DOHH2 (cell line): ENCODE measurements around the gene NKD1.

Experiments used
- H3F3A ChIP-seq: fragments of 200-600 bp; sonication (generic), shearing (Covaris generic); 2 replicates; pipeline ENCODE4 v1.6.0; 2016; ENCODE audit warnings: antibody characterized with exemption, mild to moderate bottlenecking; ENCODE audit not compliant: control insufficient read depth, insufficient read depth
- H3K27ac ChIP-seq: fragments of 200-600 bp; sonication (generic); 2 replicates; pipeline ENCODE4 v1.5.1; 2014; ENCODE audit warnings: low read depth, mild to moderate bottlenecking, low read length, moderate library complexity
- H3K27me3 ChIP-seq: fragments of 200-600 bp; sonication (generic); 2 replicates; pipeline ENCODE4 v1.6.1; 2014; ENCODE audit warnings: mild to moderate bottlenecking, low read length, mixed read lengths; ENCODE audit not compliant: control insufficient read depth
- H3K36me3 ChIP-seq: fragments of 200-600 bp; sonication (generic); 2 replicates; pipeline ENCODE4 v1.6.1; 2014; ENCODE audit warnings: mild to moderate bottlenecking, low read length, moderate library complexity, mixed read lengths; ENCODE audit not compliant: control insufficient read depth
- H3K4me1 ChIP-seq: fragments of 200-600 bp; sonication (generic); 2 replicates; pipeline ENCODE4 v1.6.1; 2014; ENCODE audit warnings: mild to moderate bottlenecking, low read length, mixed read lengths; ENCODE audit not compliant: control insufficient read depth
- H3K4me2 ChIP-seq: fragments of 200-600 bp; sonication (generic); 2 replicates; pipeline ENCODE4 v1.6.0; 2014; ENCODE audit warnings: mild to moderate bottlenecking, low read length, moderate library complexity
- H3K4me3 ChIP-seq: fragments of 200-600 bp; sonication (generic); 2 replicates; pipeline ENCODE4 v1.5.1; 2014; ENCODE audit warnings: mild to moderate bottlenecking, low read length, mixed read lengths
- H3K79me2 ChIP-seq: fragments of 200-600 bp; sonication (generic); 2 replicates; pipeline ENCODE4 v1.6.1; 2014; ENCODE audit warnings: mild to moderate bottlenecking, low read length, mixed read lengths; ENCODE audit not compliant: control insufficient read depth
- H3K9me2 ChIP-seq: fragments of 200-600 bp; sonication (generic); replicated peaks from 2 replicates; pipeline ENCODE4 v1.6.1; 2014; ENCODE audit warnings: mild to moderate bottlenecking, low read length, mixed read lengths; ENCODE audit not compliant: control insufficient read depth
- H3K9me3 ChIP-seq: fragments of 200-600 bp; sonication (generic); 2 replicates; pipeline ENCODE4 v1.6.1; 2014; ENCODE audit warnings: antibody characterized with exemption, low read length, mixed read lengths; ENCODE audit not compliant: control insufficient read depth, insufficient read depth
- H4K20me1 ChIP-seq: fragments of 200-600 bp; sonication (generic); 2 replicates; pipeline ENCODE4 v1.6.0; 2014; ENCODE audit warnings: low read depth, mild to moderate bottlenecking, antibody characterized with exemption, low read length, moderate library complexity; ENCODE audit not compliant: control insufficient read depth, insufficient read depth
- EZH2phosphoT487 ChIP-seq: fragments of 200-600 bp; sonication (generic); IDR thresholded peaks from 2 replicates; pipeline ENCODE4 v1.6.1; 2017; ENCODE audit warnings: borderline replicate concordance, mild to moderate bottlenecking, antibody characterized with exemption, low read length, moderate library complexity, mixed read lengths
- TF ChIP-seq, protein P1 (sequence below): fragments of 200-600 bp; sonication (generic); IDR thresholded peaks from one replicate; pipeline ENCODE4 v1.5.1; 2014; ENCODE audit warnings: antibody characterized with exemption, mild to moderate bottlenecking, low read depth, low read length; ENCODE audit not compliant: poor library complexity, severe bottlenecking

NKD1 gene

GRCh38 chr16:50621452-50621792, 73.2 kb downstream of the NKD1 start:
- Histone ChIP-seq H3K36me3 (no peaks in the 10 kb centered on the region), H3K79me2 (no peaks in the 10 kb centered on the region)

GRCh38 chr16:50622029-50622428, 73.8 kb downstream of the NKD1 start:
- H3K4me3 ChIP-seq = no peak overlapping the region
- no peaks in the 10 kb centered on the region for H3K79me2 ChIP-seq
- no peaks in the 10 kb centered on the region for H3K27me3 ChIP-seq
- H3K27ac ChIP-seq = no peak overlapping the region
- no peaks in the 10 kb centered on the region for H3K9me2 ChIP-seq
- no peaks in the 10 kb centered on the region for H3K4me1 ChIP-seq
- H3K9me3 ChIP-seq = no peaks in the 10 kb centered on the region
- H3K36me3 ChIP-seq = no peaks in the 10 kb centered on the region
- H4K20me1 ChIP-seq = no peaks in the 10 kb centered on the region
- no peak for TF ChIP-seq EZH2phosphoT487
- TF ChIP-seq, protein P1, sequence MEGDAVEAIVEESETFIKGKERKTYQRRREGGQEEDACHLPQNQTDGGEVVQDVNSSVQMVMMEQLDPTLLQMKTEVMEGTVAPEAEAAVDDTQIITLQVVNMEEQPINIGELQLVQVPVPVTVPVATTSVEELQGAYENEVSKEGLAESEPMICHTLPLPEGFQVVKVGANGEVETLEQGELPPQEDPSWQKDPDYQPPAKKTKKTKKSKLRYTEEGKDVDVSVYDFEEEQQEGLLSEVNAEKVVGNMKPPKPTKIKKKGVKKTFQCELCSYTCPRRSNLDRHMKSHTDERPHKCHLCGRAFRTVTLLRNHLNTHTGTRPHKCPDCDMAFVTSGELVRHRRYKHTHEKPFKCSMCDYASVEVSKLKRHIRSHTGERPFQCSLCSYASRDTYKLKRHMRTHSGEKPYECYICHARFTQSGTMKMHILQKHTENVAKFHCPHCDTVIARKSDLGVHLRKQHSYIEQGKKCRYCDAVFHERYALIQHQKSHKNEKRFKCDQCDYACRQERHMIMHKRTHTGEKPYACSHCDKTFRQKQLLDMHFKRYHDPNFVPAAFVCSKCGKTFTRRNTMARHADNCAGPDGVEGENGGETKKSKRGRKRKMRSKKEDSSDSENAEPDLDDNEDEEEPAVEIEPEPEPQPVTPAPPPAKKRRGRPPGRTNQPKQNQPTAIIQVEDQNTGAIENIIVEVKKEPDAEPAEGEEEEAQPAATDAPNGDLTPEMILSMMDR = no peak
- H3F3A ChIP-seq = no peaks in the 10 kb centered on the region
- no peak overlapping the region for H3K4me2 ChIP-seq

More at GRCh38 chr16:50621452-50621792, 73.2 kb downstream of the NKD1 start:
- no peak overlapping the region for H3K27ac ChIP-seq
- no peaks in the 10 kb centered on the region for H3K4me1 ChIP-seq
- no peak overlapping the region for H3K4me2 ChIP-seq
- H3K4me3 ChIP-seq = no peak overlapping the region
- H4K20me1 ChIP-seq = no peaks in the 10 kb centered on the region
- no peaks in the 10 kb centered on the region for H3K9me2 ChIP-seq
- no peaks in the 10 kb centered on the region for H3K27me3 ChIP-seq
- TF ChIP-seq EZH2phosphoT487 = no peak
- TF ChIP-seq, protein P1 = no peak
- no peaks in the 10 kb centered on the region for H3F3A ChIP-seq
- H3K9me3 ChIP-seq = no peaks in the 10 kb centered on the region

- Histone ChIP-seq H3K9me2 (no peaks in the 10 kb centered on the region), H3K27ac (no peak overlapping the region), H3K36me3 (no peaks in the 10 kb centered on the region), H3K27me3 (no peaks in the 10 kb centered on the region), H3K4me2 (no peak overlapping the region), H3K4me1 (no peaks in the 10 kb centered on the region), H3K9me3 (no peaks in the 10 kb centered on the region), H3K79me2 (no peaks in the 10 kb centered on the region), H3F3A (no peaks in the 10 kb centered on the region), H3K4me3 (no peak overlapping the region), H4K20me1 (no peaks in the 10 kb centered on the region)
- TF ChIP-seq, protein P1 = no peak
- no peak for TF ChIP-seq EZH2phosphoT487
Observed at GRCh38 chr16:50622643-50623369, 74.6 kb downstream of the NKD1 start.
